ENCODE measurements around the gene SPOUT1. TPM values are rescaled to one million over a fixed set of nuclear protein-coding genes. Genes with fewer than 3 reads are reported as not detected.
"Not testable (repeated sequence)": the region's sequence is repeated elsewhere in the genome, so short reads cannot be mapped to it uniquely, and the experiment has no call there.

The SPOUT1 gene, protein sequence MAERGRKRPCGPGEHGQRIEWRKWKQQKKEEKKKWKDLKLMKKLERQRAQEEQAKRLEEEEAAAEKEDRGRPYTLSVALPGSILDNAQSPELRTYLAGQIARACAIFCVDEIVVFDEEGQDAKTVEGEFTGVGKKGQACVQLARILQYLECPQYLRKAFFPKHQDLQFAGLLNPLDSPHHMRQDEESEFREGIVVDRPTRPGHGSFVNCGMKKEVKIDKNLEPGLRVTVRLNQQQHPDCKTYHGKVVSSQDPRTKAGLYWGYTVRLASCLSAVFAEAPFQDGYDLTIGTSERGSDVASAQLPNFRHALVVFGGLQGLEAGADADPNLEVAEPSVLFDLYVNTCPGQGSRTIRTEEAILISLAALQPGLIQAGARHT
- 10.1 and 10.3 TPM in 2 replicates for total RNA-seq

- Histone ChIP-seq H3K4me2 (ENCODE audit: insufficient read depth, low read length) (peak within 1 kb of the TSS; percentile 89), H3K9me3 (ENCODE audit: low read depth, low read length) (no peaks in the 10 kb centered on the region), H2AFZ (ENCODE audit: low read length) (peak within 1 kb of the TSS; percentile 81), H3K36me3 (ENCODE audit: insufficient read depth, low read length) (peaks cover 22% of the 10 kb centered on the region), H4K20me1 (ENCODE audit: insufficient read depth, low read length) (no peaks in the 10 kb centered on the region), H3K27me3 (ENCODE audit: insufficient read depth, low read length) (no peaks in the 10 kb centered on the region), H3K4me1 (ENCODE audit: insufficient read depth, low read length) (peaks cover 9% of the 10 kb centered on the region), H3K27ac (ENCODE audit: low read depth, low read length) (peak within 1 kb of the TSS; percentile 52), H3K4me3 (ENCODE audit: insufficient read depth, low read length) (peak within 1 kb of the TSS; percentile 81), H3K79me2 (ENCODE audit: insufficient read depth, low read length) (peaks cover 17% of the 10 kb centered on the region)
- DNase-seq (ENCODE audit: insufficient read length, low spot score, missing footprints) = peak; percentile 99
- TF ChIP-seq CTCF (IDR thresholded peaks at IDR 0.05; ENCODE audit: extremely low read depth, low read depth, low read length) = no peak
Observed at GRCh38 chr9:128829477-128830251, at the start of gene SPOUT1. Gene SPOUT1, minus strand, starts transcription at chr9:128829794. Its CDS starts 14 bp downstream, at chr9:128829780.

DNA sequence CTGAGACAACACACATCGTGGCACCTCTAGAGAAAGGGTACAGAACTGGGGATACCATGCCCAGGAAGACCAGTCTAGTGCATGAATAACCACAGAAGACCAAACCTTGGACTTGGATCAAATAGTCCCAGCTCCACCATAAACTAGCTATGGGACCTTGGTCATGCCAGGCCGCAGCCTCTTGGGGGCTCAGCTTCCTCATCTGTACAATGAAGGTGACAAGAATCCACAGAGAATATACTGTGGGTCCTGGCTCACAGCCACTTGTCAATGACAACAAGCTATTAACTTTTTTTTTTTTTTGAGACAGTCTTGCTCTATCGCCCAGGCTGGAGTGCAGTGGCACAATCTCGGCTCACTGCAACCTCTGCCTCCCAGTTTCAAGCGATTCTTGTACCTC, 48.3 kb upstream of the SPOUT1 start:
- Histone ChIP-seq H3K27me3 (ENCODE audit: insufficient read depth, low read length) (no peaks in the 10 kb centered on the region), H3K4me2 (ENCODE audit: insufficient read depth, low read length) (no peak overlapping the region), H2AFZ (ENCODE audit: low read length) (no peak overlapping the region), H3K79me2 (ENCODE audit: insufficient read depth, low read length) (peaks cover 27% of the 10 kb centered on the region), H3K9me3 (ENCODE audit: low read depth, low read length) (no peaks in the 10 kb centered on the region), H3K4me1 (ENCODE audit: insufficient read depth, low read length) (peaks cover 4% of the 10 kb centered on the region), H4K20me1 (ENCODE audit: insufficient read depth, low read length) (no peaks in the 10 kb centered on the region), H3K4me3 (ENCODE audit: insufficient read depth, low read length) (no peak overlapping the region), H3K27ac (ENCODE audit: low read depth, low read length) (no peak overlapping the region), H3K36me3 (ENCODE audit: insufficient read depth, low read length) (no peaks in the 10 kb centered on the region)
- no peak for DNase-seq (ENCODE audit: insufficient read length, low spot score, missing footprints)
- no peak for TF ChIP-seq CTCF (IDR thresholded peaks at IDR 0.05; ENCODE audit: extremely low read depth, low read depth, low read length)

DNA sequence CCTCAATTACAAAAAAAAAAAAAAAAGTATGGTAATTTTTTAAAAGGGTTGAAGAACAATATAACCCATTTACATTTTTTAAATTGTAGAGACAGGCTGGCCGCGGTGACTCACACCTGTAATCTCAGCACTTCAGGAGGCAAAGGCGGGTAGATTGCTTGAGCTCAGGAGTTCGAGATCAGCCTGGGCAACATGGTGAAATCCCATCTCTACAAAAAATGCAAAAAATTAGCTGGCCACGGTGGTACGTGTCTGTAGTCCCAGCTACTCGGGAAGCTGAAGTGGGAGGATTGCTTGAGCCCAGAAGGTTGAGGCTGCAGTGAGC, 41.3 kb upstream of the SPOUT1 start:
- H3K27me3 ChIP-seq (ENCODE audit: insufficient read depth, low read length); H3K27ac ChIP-seq (ENCODE audit: low read depth, low read length); H3K4me1 ChIP-seq (ENCODE audit: insufficient read depth, low read length); H3K4me3 ChIP-seq (ENCODE audit: insufficient read depth, low read length); DNase-seq (ENCODE audit: insufficient read length, low spot score, missing footprints); H4K20me1 ChIP-seq (ENCODE audit: insufficient read depth, low read length); H2AFZ ChIP-seq (ENCODE audit: low read length); H3K4me2 ChIP-seq (ENCODE audit: insufficient read depth, low read length); H3K36me3 ChIP-seq (ENCODE audit: insufficient read depth, low read length); H3K79me2 ChIP-seq (ENCODE audit: insufficient read depth, low read length); H3K9me3 ChIP-seq (ENCODE audit: low read depth, low read length): not testable (repeated sequence)

GRCh38 chr9:128870128-128870940, 40.7 kb upstream of the SPOUT1 start:
- DNase-seq (ENCODE audit: insufficient read length, low spot score, missing footprints) = no peak
- no peak overlapping the region for H3K27ac ChIP-seq (ENCODE audit: low read depth, low read length)
- H4K20me1 ChIP-seq (ENCODE audit: insufficient read depth, low read length) = no peaks in the 10 kb centered on the region
- no peak overlapping the region for H3K4me3 ChIP-seq (ENCODE audit: insufficient read depth, low read length)
- H3K27me3 ChIP-seq (ENCODE audit: insufficient read depth, low read length) = no peaks in the 10 kb centered on the region
- TF ChIP-seq CTCF (IDR thresholded peaks at IDR 0.05; ENCODE audit: extremely low read depth, low read depth, low read length) = no peak
- H3K4me1 ChIP-seq (ENCODE audit: insufficient read depth, low read length) = no peaks in the 10 kb centered on the region
- no peaks in the 10 kb centered on the region for H3K79me2 ChIP-seq (ENCODE audit: insufficient read depth, low read length)
- no peaks in the 10 kb centered on the region for H3K9me3 ChIP-seq (ENCODE audit: low read depth, low read length)
- no peak overlapping the region for H3K4me2 ChIP-seq (ENCODE audit: insufficient read depth, low read length)
- peaks cover 5% of the 10 kb centered on the region for H3K36me3 ChIP-seq (ENCODE audit: insufficient read depth, low read length)
- no peak overlapping the region for H2AFZ ChIP-seq (ENCODE audit: low read length)
